H9 (cell line): ENCODE results near the gene B3GNT3. TPM values are rescaled to one million over a fixed set of nuclear protein-coding genes. Genes with fewer than 3 reads are reported as not detected.
A peak's percentile ranks its signal among the peaks of the same experiment; 100 is the strongest.

Source experiments
- DNase-seq: peaks from one replicate; pipeline ENCODE4 v3.0.0-alpha.2; 2017
- H2AFZ ChIP-seq: one replicate; pipeline ENCODE4 v1.6.1; 2013; ENCODE audit warnings: mild to moderate bottlenecking, low read length, control low read depth, moderate library complexity
- H2AK5ac ChIP-seq: 2 replicates; pipeline ENCODE4 v1.6.1; 2013; ENCODE audit warnings: low read length, control low read depth, mixed read lengths; ENCODE audit not compliant: insufficient read length
- H2BK120ac ChIP-seq: one replicate; pipeline ENCODE4 v1.6.1; 2013; ENCODE audit warnings: low read depth, mild to moderate bottlenecking, low read length, control low read depth, inconsistent platforms; ENCODE audit not compliant: poor library complexity, severe bottlenecking
- H2BK12ac ChIP-seq: 2 replicates; pipeline ENCODE4 v1.6.1; 2013; ENCODE audit warnings: low read length, control low read depth, mixed read lengths, low read depth; ENCODE audit not compliant: insufficient read length
- H2BK15ac ChIP-seq: 2 replicates; pipeline ENCODE4 v1.6.1; 2013; ENCODE audit warnings: low read depth, low read length, control low read depth
- H2BK20ac ChIP-seq: one replicate; pipeline ENCODE4 v1.6.1; 2013; ENCODE audit warnings: low read depth, mild to moderate bottlenecking, low read length, control low read depth, inconsistent platforms; ENCODE audit not compliant: poor library complexity, severe bottlenecking
- H2BK5ac ChIP-seq: 2 replicates; pipeline ENCODE4 v1.6.1; 2013; ENCODE audit warnings: low read length, control low read depth, mixed read lengths; ENCODE audit not compliant: insufficient read length
- H3K14ac ChIP-seq: 2 replicates; pipeline ENCODE4 v1.6.1; 2013; ENCODE audit warnings: low read length, control low read depth; ENCODE audit not compliant: insufficient read depth
- H3K18ac ChIP-seq: 2 replicates; pipeline ENCODE4 v1.6.1; 2013; ENCODE audit warnings: low read depth, mild to moderate bottlenecking, mixed read lengths, low read length, control low read depth; ENCODE audit not compliant: insufficient read length
- H3K23ac ChIP-seq: 2 replicates; pipeline ENCODE4 v1.6.1; 2013; ENCODE audit warnings: low read length, control low read depth, mixed read lengths, low read depth; ENCODE audit not compliant: insufficient read length
- H3K23me2 ChIP-seq: 2 replicates; pipeline ENCODE4 v1.6.1; 2013; ENCODE audit warnings: low read depth, mild to moderate bottlenecking, mixed read lengths, low read length, control low read depth; ENCODE audit not compliant: insufficient read length, poor library complexity, severe bottlenecking
- H3K27ac ChIP-seq: 2 replicates; pipeline ENCODE4 v1.5.1; 2013; ENCODE audit warnings: low read length, control low read depth, mixed read lengths, low read depth; ENCODE audit not compliant: insufficient read length
- H3K27me3 ChIP-seq: 2 replicates; pipeline ENCODE4 v1.6.1; 2013; ENCODE audit warnings: low read length, control low read depth, inconsistent platforms; ENCODE audit not compliant: insufficient read depth
- H3K4ac ChIP-seq: 2 replicates; pipeline ENCODE4 v1.6.1; 2013; ENCODE audit warnings: low read depth, mild to moderate bottlenecking, control low read depth, inconsistent platforms, low read length, moderate library complexity
- H3K4me1 ChIP-seq: 2 replicates; pipeline ENCODE4 v1.6.1; 2013; ENCODE audit warnings: low read length, control low read depth, inconsistent platforms; ENCODE audit not compliant: insufficient read depth
- H3K4me2 ChIP-seq: 2 replicates; pipeline ENCODE4 v1.6.1; 2013; ENCODE audit warnings: low read length, control low read depth, mixed read lengths; ENCODE audit not compliant: insufficient read length, insufficient read depth
- H3K56ac ChIP-seq: 2 replicates; pipeline ENCODE4 v1.6.1; 2013; ENCODE audit warnings: low read depth, mild to moderate bottlenecking, mixed read lengths, low read length, control low read depth; ENCODE audit not compliant: insufficient read length
- H3K79me1 ChIP-seq: 2 replicates; pipeline ENCODE4 v1.6.1; 2013; ENCODE audit warnings: low read depth, mild to moderate bottlenecking, moderate library complexity, low read length, control low read depth, inconsistent platforms; ENCODE audit not compliant: insufficient read depth, poor library complexity, severe bottlenecking
- H3K79me2 ChIP-seq: 2 replicates; pipeline ENCODE4 v1.6.1; 2013; ENCODE audit warnings: low read length, control low read depth, inconsistent platforms; ENCODE audit not compliant: insufficient read depth
- H3K9ac ChIP-seq: 2 replicates; pipeline ENCODE4 v1.6.1; 2013; ENCODE audit warnings: low read length, control low read depth, mixed read lengths; ENCODE audit not compliant: insufficient read length; ENCODE audit errors: extremely low read depth
- H3K9me3 ChIP-seq: one replicate; pipeline ENCODE4 v1.6.1; 2013; ENCODE audit warnings: low read depth, low read length, inconsistent platforms; ENCODE audit not compliant: control insufficient read depth
- H3T11ph ChIP-seq: one replicate; pipeline ENCODE4 v1.6.1; 2013; ENCODE audit warnings: mild to moderate bottlenecking, low read length, control low read depth, inconsistent platforms
- H4K20me1 ChIP-seq: one replicate; pipeline ENCODE4 v1.6.1; 2013; ENCODE audit not compliant: control insufficient read depth, insufficient read length, insufficient read depth
- H4K5ac ChIP-seq: 2 replicates; pipeline ENCODE4 v1.6.1; 2013; ENCODE audit warnings: low read depth, mild to moderate bottlenecking, mixed read lengths, low read length, control low read depth; ENCODE audit not compliant: insufficient read length
- H4K8ac ChIP-seq: replicated peaks from 2 replicates; pipeline ENCODE4 v1.6.1; 2013; ENCODE audit warnings: low read length, control low read depth, mixed read lengths, low read depth; ENCODE audit not compliant: insufficient read length
- H4K91ac ChIP-seq: 2 replicates; pipeline ENCODE4 v1.6.1; 2013; ENCODE audit warnings: low read depth, mild to moderate bottlenecking, moderate library complexity, mixed read lengths, low read length, control low read depth; ENCODE audit not compliant: insufficient read length
- H3K27ac Mint-ChIP-seq, 3 experiments: 2 replicates in 2 of 3; 3 replicates in 1 of 3; pipeline ENCODE4 v1.8.0; 2020 to 2021; ENCODE audit warnings: mixed read lengths in 3 of 3, mild to moderate bottlenecking in 1 of 3, moderate library complexity in 1 of 3
- H3K27me3 Mint-ChIP-seq: 2 replicates; pipeline ENCODE4 v1.8.0; 2021; ENCODE audit warnings: low read depth, mild to moderate bottlenecking, moderate library complexity, mixed read lengths
- H3K36me3 Mint-ChIP-seq, 3 experiments: 2 replicates in 2 of 3; 3 replicates in 1 of 3; pipeline ENCODE4 v1.8.0; 2020 to 2021; ENCODE audit warnings: low read depth in 3 of 3, mixed read lengths in 3 of 3; ENCODE audit not compliant: insufficient read depth in 1 of 3
- H3K4me1 Mint-ChIP-seq, 2 experiments: 2 replicates each; pipeline ENCODE4 v1.8.0; 2020; ENCODE audit warnings: mixed read lengths in 2 of 2
- H3K4me3 Mint-ChIP-seq, 2 experiments: 2 replicates in 1 of 2; 3 replicates in 1 of 2; pipeline ENCODE4 v1.8.0; 2020 to 2021; ENCODE audit warnings: mild to moderate bottlenecking in 2 of 2, mixed read lengths in 2 of 2, moderate library complexity in 1 of 2
- H3K9me3 Mint-ChIP-seq, 2 experiments: 2 replicates in 1 of 2; 3 replicates in 1 of 2; pipeline ENCODE4 v1.8.0; 2020; ENCODE audit warnings: mild to moderate bottlenecking in 2 of 2, mixed read lengths in 2 of 2, moderate library complexity in 1 of 2
- CTCF ChIP-seq: fragments of 200-600 bp; sonication (generic); conservative IDR thresholded peaks from 3 replicates; pipeline ENCODE4 v1.8.0; 2021; ENCODE audit warnings: antibody characterized with exemption, mild to moderate bottlenecking
- WGBS: extraction: QIAGEN DNeasy Blood & Tissue Kit; methylation state at CpG from one replicate; pipeline ENCODE4 v1.1.7; 2013; ENCODE audit warnings: missing lambda C conversion rate, low lambda C conversion rate, mixed read lengths; ENCODE audit not compliant: insufficient read length; ENCODE audit errors: extremely low coverage; 5-methylcytosine and 5-hydroxymethylcytosine counted together
- total RNA-seq: library from RNA; stranded (reverse); gene quantifications from 2 replicates; pipeline ENCODE4 v1.2.1, GENCODE V29; 2021

The B3GNT3 gene
- total RNA-seq, 1 experiment from 2014 or later: 0.96 TPM

- no peaks in the 10 kb centered on the region; the same call in 1 of the 2 replicates for H3K4me1 ChIP-seq
- WGBS: no CpG with 5 or more reads among the region's 25 CpGs
- peak overlapping the region; percentile 74 for H3K4me2 ChIP-seq
- Mint-ChIP-seq H3K9me3 (no peaks in the 10 kb centered on the region; a peak in 1 of 5 replicates), H3K4me3 (peak overlapping the region; percentile 57 to 79), H3K4me1 (peaks cover 18 to 37% of the 10 kb centered on the region in 2 experiments), H3K27me3 (peaks cover 13% of the 10 kb centered on the region), H3K27ac (no peak overlapping the region; a peak in 1 of 7 replicates), H3K36me3 (no peaks in the 10 kb centered on the region)
- no peak overlapping the region for H3K14ac ChIP-seq
- H2BK12ac ChIP-seq: no peak overlapping the region
- TF ChIP-seq CTCF: no peak
- no peak overlapping the region for H3K18ac ChIP-seq
- no peak overlapping the region for H2AK5ac ChIP-seq
- H3K9ac ChIP-seq: peak overlapping the region; percentile 45
- H3K27me3 ChIP-seq: no peaks in the 10 kb centered on the region
- H4K20me1 ChIP-seq: no peaks in the 10 kb centered on the region
- no peak overlapping the region for H2BK5ac ChIP-seq
- no peak overlapping the region for H2BK120ac ChIP-seq
- H3K56ac ChIP-seq: no peak overlapping the region
- peaks cover 8% of the 10 kb centered on the region for H3K23me2 ChIP-seq
- no peak overlapping the region for H3K23ac ChIP-seq
- H3K4ac ChIP-seq: no peak overlapping the region
- H4K5ac ChIP-seq: no peak overlapping the region
- no peak overlapping the region for H2AFZ ChIP-seq
- H4K8ac ChIP-seq: no peak overlapping the region
- H2BK20ac ChIP-seq: no peak overlapping the region
- H3K79me1 ChIP-seq: no peaks in the 10 kb centered on the region
- peak; percentile 52 for DNase-seq
- H4K91ac ChIP-seq: no peak overlapping the region
- H3K79me2 ChIP-seq: no peaks in the 10 kb centered on the region
- H2BK15ac ChIP-seq: no peak overlapping the region
- H3K9me3 ChIP-seq: no peaks in the 10 kb centered on the region
- no peak overlapping the region for H3T11ph ChIP-seq
- H3K27ac ChIP-seq: no peak overlapping the region
These were observed 36.5 kb downstream of the B3GNT3 start for GRCh38 chr19:17831419-17831888.
